ENCODE measurements around the gene ROR2.

The ROR2 gene

GRCh38 chr9:91834740-91835139, 115.3 kb downstream of the ROR2 start:
- no peak overlapping the region for H3K4me2 ChIP-seq (ENCODE audit: low read length)
- H3K9ac ChIP-seq (ENCODE audit: low read depth, low read length) = no peak overlapping the region
- H3K4me3 ChIP-seq (ENCODE audit: low read length) = no peak overlapping the region
- peaks cover 35% of the 10 kb centered on the region for H3K27me3 ChIP-seq (ENCODE audit: control insufficient read depth, insufficient read depth, low read length)
- H3K4me1 ChIP-seq (ENCODE audit: control insufficient read depth, insufficient read depth, low read length) = no peaks in the 10 kb centered on the region
- H3K36me3 ChIP-seq (ENCODE audit: insufficient read depth, low read length) = no peaks in the 10 kb centered on the region
- no peaks in the 10 kb centered on the region for H3K9me3 ChIP-seq (replicated peaks; ENCODE audit: low read length)

- Histone ChIP-seq H3K27me3 (ENCODE audit: control insufficient read depth, insufficient read depth, low read length) (peaks cover 33% of the 10 kb centered on the region), H3K4me3 (ENCODE audit: low read length) (no peak overlapping the region), H3K4me1 (ENCODE audit: control insufficient read depth, insufficient read depth, low read length) (no peaks in the 10 kb centered on the region), H3K4me2 (ENCODE audit: low read length) (no peak overlapping the region), H3K9ac (ENCODE audit: low read depth, low read length) (no peak overlapping the region), H3K36me3 (ENCODE audit: insufficient read depth, low read length) (no peaks in the 10 kb centered on the region), H3K9me3 (replicated peaks; ENCODE audit: low read length) (no peaks in the 10 kb centered on the region)
Observed at GRCh38 chr9:91833878-91834255, 116.2 kb downstream of the ROR2 start.

GRCh38 chr9:91833096-91833877, 116.7 kb downstream of the ROR2 start:
- Histone ChIP-seq H3K4me2 (ENCODE audit: low read length) (no peak overlapping the region), H3K27me3 (ENCODE audit: control insufficient read depth, insufficient read depth, low read length) (peaks cover 27% of the 10 kb centered on the region), H3K4me3 (ENCODE audit: low read length) (no peak overlapping the region), H3K4me1 (ENCODE audit: control insufficient read depth, insufficient read depth, low read length) (no peaks in the 10 kb centered on the region), H3K36me3 (ENCODE audit: insufficient read depth, low read length) (no peaks in the 10 kb centered on the region), H3K9me3 (replicated peaks; ENCODE audit: low read length) (no peaks in the 10 kb centered on the region), H3K9ac (ENCODE audit: low read depth, low read length) (no peak overlapping the region)

- H3K4me2 ChIP-seq (ENCODE audit: low read length) = no peak overlapping the region
- H3K4me3 ChIP-seq (ENCODE audit: low read length) = no peak overlapping the region
- H3K9ac ChIP-seq (ENCODE audit: low read depth, low read length) = no peak overlapping the region
- no peaks in the 10 kb centered on the region for H3K9me3 ChIP-seq (replicated peaks; ENCODE audit: low read length)
- peaks cover 26% of the 10 kb centered on the region for H3K27me3 ChIP-seq (ENCODE audit: control insufficient read depth, insufficient read depth, low read length)
- no peaks in the 10 kb centered on the region for H3K4me1 ChIP-seq (ENCODE audit: control insufficient read depth, insufficient read depth, low read length)
- H3K36me3 ChIP-seq (ENCODE audit: insufficient read depth, low read length) = no peaks in the 10 kb centered on the region
Observed at GRCh38 chr9:91832322-91832721, 117.7 kb downstream of the ROR2 start.

GRCh38 chr9:91825866-91826265, 124.2 kb downstream of the ROR2 start:
- Histone ChIP-seq H3K4me1 (ENCODE audit: control insufficient read depth, insufficient read depth, low read length) (peaks cover 16% of the 10 kb centered on the region), H3K9me3 (replicated peaks; ENCODE audit: low read length) (no peaks in the 10 kb centered on the region), H3K36me3 (ENCODE audit: insufficient read depth, low read length) (no peaks in the 10 kb centered on the region), H3K4me3 (ENCODE audit: low read length) (no peak overlapping the region), H3K9ac (ENCODE audit: low read depth, low read length) (no peak overlapping the region), H3K4me2 (ENCODE audit: low read length) (no peak overlapping the region), H3K27me3 (ENCODE audit: control insufficient read depth, insufficient read depth, low read length) (peaks cover 5% of the 10 kb centered on the region)

GRCh38 chr9:91825422-91825821, 124.6 kb downstream of the ROR2 start:
- Histone ChIP-seq H3K9me3 (replicated peaks; ENCODE audit: low read length) (no peaks in the 10 kb centered on the region), H3K9ac (ENCODE audit: low read depth, low read length) (no peak overlapping the region), H3K36me3 (ENCODE audit: insufficient read depth, low read length) (no peaks in the 10 kb centered on the region), H3K4me1 (ENCODE audit: control insufficient read depth, insufficient read depth, low read length) (peaks cover 16% of the 10 kb centered on the region), H3K4me2 (ENCODE audit: low read length) (no peak overlapping the region), H3K4me3 (ENCODE audit: low read length) (no peak overlapping the region), H3K27me3 (ENCODE audit: control insufficient read depth, insufficient read depth, low read length) (peaks cover 5% of the 10 kb centered on the region)

- Histone ChIP-seq H3K36me3 (ENCODE audit: insufficient read depth, low read length) (no peaks in the 10 kb centered on the region), H3K9me3 (replicated peaks; ENCODE audit: low read length) (no peaks in the 10 kb centered on the region), H3K27me3 (ENCODE audit: control insufficient read depth, insufficient read depth, low read length) (peaks cover 5% of the 10 kb centered on the region), H3K4me2 (ENCODE audit: low read length) (no peak overlapping the region), H3K4me3 (ENCODE audit: low read length) (no peak overlapping the region), H3K9ac (ENCODE audit: low read depth, low read length) (no peak overlapping the region), H3K4me1 (ENCODE audit: control insufficient read depth, insufficient read depth, low read length) (peaks cover 16% of the 10 kb centered on the region)
Observed at GRCh38 chr9:91824601-91825305, 125.3 kb downstream of the ROR2 start.

- H3K36me3 ChIP-seq (ENCODE audit: insufficient read depth, low read length) = no peaks in the 10 kb centered on the region
Observed at GRCh38 chr9:91824151-91824550, 125.9 kb downstream of the ROR2 start.

GRCh38 chr9:91820949-91821880, 128.8 kb downstream of the ROR2 start:
- Histone ChIP-seq H3K4me3 (ENCODE audit: low read length) (no peak overlapping the region), H3K4me2 (ENCODE audit: low read length) (no peak overlapping the region), H3K27me3 (ENCODE audit: control insufficient read depth, insufficient read depth, low read length) (peaks cover 5% of the 10 kb centered on the region), H3K4me1 (ENCODE audit: control insufficient read depth, insufficient read depth, low read length) (peaks cover 16% of the 10 kb centered on the region), H3K9ac (ENCODE audit: low read depth, low read length) (no peak overlapping the region), H3K9me3 (replicated peaks; ENCODE audit: low read length) (no peaks in the 10 kb centered on the region), H3K36me3 (ENCODE audit: insufficient read depth, low read length) (no peaks in the 10 kb centered on the region)

More at GRCh38 chr9:91824151-91824550, 125.9 kb downstream of the ROR2 start:
- Histone ChIP-seq H3K4me3 (ENCODE audit: low read length) (no peak overlapping the region), H3K4me2 (ENCODE audit: low read length) (no peak overlapping the region), H3K4me1 (ENCODE audit: control insufficient read depth, insufficient read depth, low read length) (peaks cover 16% of the 10 kb centered on the region), H3K27me3 (ENCODE audit: control insufficient read depth, insufficient read depth, low read length) (peaks cover 5% of the 10 kb centered on the region), H3K9ac (ENCODE audit: low read depth, low read length) (no peak overlapping the region), H3K9me3 (replicated peaks; ENCODE audit: low read length) (no peaks in the 10 kb centered on the region)

- no peaks in the 10 kb centered on the region for H3K27me3 ChIP-seq (ENCODE audit: control insufficient read depth, insufficient read depth, low read length)
- H3K9me3 ChIP-seq (replicated peaks; ENCODE audit: low read length) = no peaks in the 10 kb centered on the region
- peaks cover 14% of the 10 kb centered on the region for H3K4me1 ChIP-seq (ENCODE audit: control insufficient read depth, insufficient read depth, low read length)
- no peak overlapping the region for H3K4me3 ChIP-seq (ENCODE audit: low read length)
- H3K36me3 ChIP-seq (ENCODE audit: insufficient read depth, low read length) = no peaks in the 10 kb centered on the region
- no peak overlapping the region for H3K4me2 ChIP-seq (ENCODE audit: low read length)
- no peak overlapping the region for H3K9ac ChIP-seq (ENCODE audit: low read depth, low read length)
Observed at GRCh38 chr9:91820126-91820750, 129.8 kb downstream of the ROR2 start.
